ENCODE results near the gene MAOA. TPM values are rescaled to one million over a fixed set of nuclear protein-coding genes. Genes with fewer than 3 reads are reported as not detected.

MAOA gene
- total RNA-seq, 8 experiments from 2014 or later: 0.10 to 12.9 (median 2.1) TPM; not detected in 1

GRCh38 chrX:43753637-43754036 lies 97.5 kb downstream of the MAOA start:
- 0 to 100% (median 66%) methylated on average over 1 to 3 of the region's 3 CpGs; no CpG with 5 or more reads in 3 of the 10 experiments for WGBS, 10 experiments
- no peaks in the 10 kb centered on the region for H3K4me1 ChIP-seq (replicated peaks in 1 of 2)
- ATAC-seq (replicated peaks in 6 of 8): no peak
- no peak overlapping the region for H3K27ac ChIP-seq
- H3K4me3 ChIP-seq: no peak overlapping the region
- in situ Hi-C loops (cut with MboI; ENCODE audit: low pct_unique_long_range_greater_than_20kb in 2 of 9, low sequenced_read_pairs in 9 of 9, unreplicated experiment in 9 of 9): loop anchor here in 3 of 9 experiments (25.0 kb wide), 1 partner anchor 191 kb away; no protein-coding TSS in a partner anchor

GRCh38 chrX:43756076-43756475 lies 100.0 kb downstream of the MAOA start:
- no peak for ATAC-seq (replicated peaks in 6 of 8)
- Histone ChIP-seq H3K4me3 (no peak overlapping the region), H3K27ac (no peak overlapping the region), H3K4me1 (replicated peaks in 1 of 2) (no peaks in the 10 kb centered on the region)
- in situ Hi-C loops (cut with MboI; ENCODE audit: low pct_unique_long_range_greater_than_20kb in 2 of 9, low sequenced_read_pairs in 9 of 9, unreplicated experiment in 9 of 9): loop anchor here in 3 of 9 experiments (25.0 kb wide), 1 partner anchor 194 kb away; no protein-coding TSS in a partner anchor
- 0% methylated on average over 1 of the region's 5 CpGs; no CpG with 5 or more reads in 9 of the 10 experiments for WGBS, 10 experiments

- Histone ChIP-seq H3K4me3 (no peak overlapping the region), H3K4me1 (replicated peaks in 1 of 2) (no peaks in the 10 kb centered on the region), H3K27ac (no peak overlapping the region)
- 0 to 100% (median 25%) methylated on average over 1 to 5 of the region's 7 CpGs; no CpG with 5 or more reads in 5 of the 10 experiments for WGBS, 10 experiments
- in situ Hi-C loops (cut with MboI; ENCODE audit: low pct_unique_long_range_greater_than_20kb in 2 of 9, low sequenced_read_pairs in 9 of 9, unreplicated experiment in 9 of 9): loop anchor here in 3 of 9 experiments (25.0 kb wide), 1 partner anchor 196 kb away; no protein-coding TSS in a partner anchor
- ATAC-seq (replicated peaks in 6 of 8): no peak
Observed at GRCh38 chrX:43758044-43758443, 101.9 kb downstream of the MAOA start.

GRCh38 chrX:43785930-43786591 lies 130.0 kb downstream of the MAOA start:
- in situ Hi-C loops (cut with MboI; ENCODE audit: low pct_unique_long_range_greater_than_20kb in 2 of 9, low sequenced_read_pairs in 9 of 9, unreplicated experiment in 9 of 9): no loop called here
- H3K4me3 ChIP-seq: no peak overlapping the region
- H3K4me1 ChIP-seq (replicated peaks in 1 of 2): no peaks in the 10 kb centered on the region
- no peak overlapping the region for H3K27ac ChIP-seq
- 49 to 100% (median 78%) methylated on average over 1 to 5 of the region's 5 CpGs; no CpG with 5 or more reads in 4 of the 10 experiments for WGBS, 10 experiments
- no peak for ATAC-seq (replicated peaks in 6 of 8)

Other genes starting within 250 kb of the MAOA start
- 10 to 100 TPM in 1 of 8 experiments, 1 to 10 TPM in 1, under 1 TPM in 5, not detected in 1; 0.10 to 21.8 (median 0.54) TPM for gene MAOB, start 226.2 kb downstream of the MAOA start, total RNA-seq